K562 (cell line): ENCODE data around the gene CABLES1. TPM values are rescaled to one million over a fixed set of nuclear protein-coding genes. Genes with fewer than 3 reads are reported as not detected.

Experiments used
- MBD2 ChIP-seq: sonication (generic); IDR thresholded peaks from 2 replicates; pipeline ENCODE4 v1.6.1; 2016; ENCODE audit warnings: low read depth, borderline replicate concordance
- MGA ChIP-seq: fragments of 450-650 bp; IDR thresholded peaks from 2 replicates; pipeline ENCODE4 v1.6.1; 2016; ENCODE audit warnings: mild to moderate bottlenecking, moderate library complexity
- POU5F1 ChIP-seq: fragments of 150-350 bp; IDR thresholded peaks from 2 replicates; pipeline ENCODE4 v1.6.1; 2014; ENCODE audit warnings: borderline replicate concordance, low read length, low read depth, mild to moderate bottlenecking; ENCODE audit not compliant: partially characterized antibody
- polyA plus RNA-seq, 8 experiments: library from polyadenylated mRNA; depleted of rRNA in 4 of 8; stranded (reverse) in 5 of 8; unstranded in 3 of 8; fragments of >200 nt; fragmentation: Nextera tagmentation in 2 of 8; fragmentation: Illumina TruSeq in 1 of 8; extraction: Ambion mirVana in 2 of 8; extraction: Trizol in 1 of 8; gene quantifications; 2 replicates each; pipeline versions ENCODE4 v1.2.1 to v1.2.3, GENCODE V29; 2011 to 2014; ENCODE audit warnings: inconsistent platforms in 1 of 8, missing spikeins in 1 of 8
- total RNA-seq, 7 experiments: library from RNA; depleted of rRNA in 6 of 7; stranded (reverse); fragments of >200 nt in 6 of 7; fragmentation: Illumina TruSeq in 2 of 7; extraction: Trizol in 2 of 7; gene quantifications; 2 replicates each; pipeline versions ENCODE4 v1.2.1 to v1.2.3, GENCODE V29; 2011 to 2021; ENCODE audit warnings: low replicate concordance in 1 of 7
- TF ChIP-seq, protein P1 (sequence below): fragments of 250-450 bp; sonication (Bioruptor Pico); IDR thresholded peaks from 2 replicates; pipeline ENCODE4 v1.5.0; 2021; ENCODE audit warnings: mild to moderate bottlenecking, moderate library complexity

CABLES1 gene
- total and polyA plus RNA-seq, 9 of the 15 experiments (the other 6 are each of a cell fraction or from before 2014, with no cell fraction given), result 0.04 to 0.10 (median 0.06) TPM; not detected in 3

DNA sequence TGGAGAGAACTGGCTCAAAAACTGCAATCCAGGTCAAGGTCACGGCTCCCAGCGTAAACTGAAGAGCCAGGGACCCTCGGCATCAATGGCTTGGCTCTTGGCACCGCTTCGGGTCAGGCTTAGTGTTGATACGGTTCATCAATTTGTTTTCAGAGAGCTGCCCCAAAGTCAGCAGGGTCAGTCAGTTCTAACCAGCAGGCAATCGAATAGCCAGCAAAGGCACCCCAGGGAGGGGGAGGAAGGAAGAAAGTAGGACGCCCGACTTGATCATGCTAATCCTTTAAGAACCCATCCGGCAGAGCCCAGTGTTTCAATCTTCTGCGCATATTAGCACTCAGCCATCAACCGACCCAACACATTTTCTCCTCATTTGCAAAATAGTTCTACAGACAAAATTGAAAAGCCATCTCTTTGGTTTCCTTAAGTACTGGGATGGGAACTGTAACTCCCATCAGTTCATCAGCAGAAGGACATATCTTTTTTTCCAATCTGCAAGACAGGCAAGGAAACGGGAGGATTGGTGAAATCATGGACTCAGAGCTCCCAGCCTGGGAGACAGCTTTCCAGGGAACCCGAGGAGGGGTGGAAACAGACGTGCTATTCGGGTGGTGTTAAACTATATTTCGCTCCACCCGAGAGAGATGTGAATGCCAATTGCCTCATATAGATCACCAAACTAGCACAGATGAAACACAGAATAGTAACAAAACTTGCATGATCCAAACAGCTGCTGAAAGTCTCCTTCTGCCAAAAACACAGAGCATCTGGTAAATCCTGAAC is 40.7 kb upstream of the CABLES1 start (continued):
- TF ChIP-seq MGA, result no peak
- TF ChIP-seq, protein P1, sequence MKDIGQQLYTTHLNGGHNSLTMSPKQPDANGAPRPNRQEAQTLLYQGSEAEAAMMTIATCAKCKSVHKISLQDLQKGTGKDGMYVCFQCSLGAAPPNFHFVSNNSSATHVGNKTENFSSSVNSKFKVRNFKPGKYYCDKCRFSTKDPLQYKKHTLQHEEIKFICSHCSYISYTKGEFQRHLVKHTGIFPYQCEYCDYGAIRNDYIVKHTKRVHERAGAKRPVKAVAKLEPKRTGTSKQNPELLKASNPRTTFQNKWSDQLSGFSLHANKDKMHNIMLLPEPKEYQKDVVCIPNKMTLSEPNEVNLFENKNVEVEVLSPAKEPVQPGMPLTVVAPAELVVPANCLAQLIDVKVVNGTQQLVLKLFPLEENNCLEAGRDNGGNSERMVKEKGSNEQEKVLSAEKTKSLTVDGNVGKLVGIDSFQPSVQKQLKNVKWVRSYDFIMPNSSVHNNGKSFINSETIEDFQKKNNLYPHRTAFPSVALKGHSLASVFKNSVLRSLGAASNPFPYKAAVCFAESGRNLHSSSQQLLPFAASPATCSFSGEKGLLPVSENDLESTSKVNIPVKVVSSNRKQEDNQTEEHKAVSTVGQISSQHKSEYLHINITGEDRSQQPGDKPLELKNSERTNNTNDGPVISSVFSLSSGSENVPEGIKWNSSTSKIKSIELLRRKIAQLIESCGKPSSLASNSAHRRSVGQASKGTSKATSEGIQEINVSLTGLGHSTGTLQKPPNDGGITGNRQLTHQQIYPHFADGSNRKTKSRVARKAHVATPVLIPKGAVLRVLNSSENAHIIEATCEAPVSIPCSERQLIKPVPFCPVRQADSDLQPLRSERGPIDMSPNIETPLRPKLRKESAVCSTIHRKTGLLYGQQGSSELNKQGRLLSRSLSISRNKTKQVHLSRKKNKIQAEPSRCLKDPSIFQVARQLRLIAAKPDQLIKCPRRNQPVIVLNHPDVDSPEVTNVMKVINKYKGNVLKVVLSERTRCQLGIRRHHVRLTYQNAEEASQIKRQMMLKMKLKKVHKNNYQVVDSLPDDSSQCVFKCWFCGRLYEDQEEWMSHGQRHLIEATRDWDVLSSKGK, result no peak
- no peak for TF ChIP-seq POU5F1
- no peak for TF ChIP-seq MBD2
